ENCODE results near the gene PELO.

DNA sequence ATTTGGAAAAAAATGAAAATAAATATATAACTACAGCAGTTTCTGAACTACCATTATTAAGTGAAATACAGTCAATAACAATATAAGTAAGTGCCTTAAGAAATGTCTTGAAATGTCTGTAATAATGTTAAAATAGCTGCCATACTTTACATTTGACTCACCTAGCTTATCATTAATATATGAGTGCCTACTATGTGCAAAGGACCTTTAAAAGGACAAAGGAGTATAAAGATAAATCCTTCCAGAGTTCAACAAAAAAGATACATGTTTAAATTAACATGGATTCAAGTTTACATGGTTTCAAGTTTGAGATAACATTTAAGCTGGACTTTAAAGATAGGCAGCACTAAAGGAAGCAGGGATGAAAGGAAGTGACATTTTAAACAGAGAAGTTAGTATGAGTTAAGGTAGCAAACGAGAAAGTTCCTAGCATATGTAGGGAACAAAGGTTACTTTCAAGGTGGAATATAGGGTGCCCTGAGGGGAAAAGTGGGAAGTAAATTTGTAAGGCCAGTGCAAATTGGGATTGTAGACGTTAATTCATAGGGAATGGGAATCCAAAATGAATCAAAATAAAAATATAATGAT lies 8.9 kb downstream of the PELO start:
- TF ChIP-seq, protein P1, sequence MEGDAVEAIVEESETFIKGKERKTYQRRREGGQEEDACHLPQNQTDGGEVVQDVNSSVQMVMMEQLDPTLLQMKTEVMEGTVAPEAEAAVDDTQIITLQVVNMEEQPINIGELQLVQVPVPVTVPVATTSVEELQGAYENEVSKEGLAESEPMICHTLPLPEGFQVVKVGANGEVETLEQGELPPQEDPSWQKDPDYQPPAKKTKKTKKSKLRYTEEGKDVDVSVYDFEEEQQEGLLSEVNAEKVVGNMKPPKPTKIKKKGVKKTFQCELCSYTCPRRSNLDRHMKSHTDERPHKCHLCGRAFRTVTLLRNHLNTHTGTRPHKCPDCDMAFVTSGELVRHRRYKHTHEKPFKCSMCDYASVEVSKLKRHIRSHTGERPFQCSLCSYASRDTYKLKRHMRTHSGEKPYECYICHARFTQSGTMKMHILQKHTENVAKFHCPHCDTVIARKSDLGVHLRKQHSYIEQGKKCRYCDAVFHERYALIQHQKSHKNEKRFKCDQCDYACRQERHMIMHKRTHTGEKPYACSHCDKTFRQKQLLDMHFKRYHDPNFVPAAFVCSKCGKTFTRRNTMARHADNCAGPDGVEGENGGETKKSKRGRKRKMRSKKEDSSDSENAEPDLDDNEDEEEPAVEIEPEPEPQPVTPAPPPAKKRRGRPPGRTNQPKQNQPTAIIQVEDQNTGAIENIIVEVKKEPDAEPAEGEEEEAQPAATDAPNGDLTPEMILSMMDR (IDR thresholded peaks at IDR 0.05): no peak
- TF ChIP-seq EZH2 (IDR thresholded peaks at IDR 0.05; ENCODE audit: borderline replicate concordance, insufficient read depth, low read depth, low read length, poor library complexity, severe bottlenecking): no peak
